Astrocyte of the spinal cord (primary cell): ENCODE data around the gene TEX53.

Experiments used
- DNase-seq: peaks from one replicate; pipeline ENCODE4 v3.0.0; 2011; ENCODE audit warnings: low read depth, low spot score
- H3K4me3 ChIP-seq: 2 replicates; pipeline ENCODE4 v1.5.1; 2011; ENCODE audit warnings: low read depth, mild to moderate bottlenecking, low read length, moderate library complexity
- CTCF ChIP-seq: IDR thresholded peaks from 2 replicates; pipeline ENCODE4 v1.5.1; 2012; ENCODE audit warnings: low read depth, mild to moderate bottlenecking, low read length, inconsistent platforms
- in situ Hi-C: cut with HindIII; loops from 2 replicates; pipeline ENCODE4 v1.10.0; 2017; ENCODE audit warnings: low sequenced_read_pairs

The TEX53 gene

DNA sequence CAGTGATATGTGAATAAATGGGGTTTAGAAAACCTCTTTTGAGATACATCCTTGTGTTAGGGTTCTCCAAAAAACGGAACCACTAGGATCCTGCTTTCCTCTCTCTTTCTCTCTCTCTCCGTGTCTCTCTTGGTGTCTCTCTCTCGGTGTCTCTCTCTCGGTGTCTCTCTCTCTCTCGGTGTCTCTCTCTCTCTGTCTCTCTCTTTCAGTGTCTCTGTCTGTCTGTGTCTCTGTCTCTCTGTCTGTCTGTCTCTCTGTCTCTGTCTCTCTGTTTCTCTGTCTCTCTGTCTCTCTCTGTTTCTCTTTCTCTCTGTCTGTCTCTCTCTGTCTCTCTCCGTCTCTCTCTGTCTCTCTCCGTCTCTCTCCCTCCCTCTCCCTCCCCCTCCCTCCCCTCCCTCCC, 32.2 kb upstream of the TEX53 start:
- TF ChIP-seq CTCF = no peak

DNA sequence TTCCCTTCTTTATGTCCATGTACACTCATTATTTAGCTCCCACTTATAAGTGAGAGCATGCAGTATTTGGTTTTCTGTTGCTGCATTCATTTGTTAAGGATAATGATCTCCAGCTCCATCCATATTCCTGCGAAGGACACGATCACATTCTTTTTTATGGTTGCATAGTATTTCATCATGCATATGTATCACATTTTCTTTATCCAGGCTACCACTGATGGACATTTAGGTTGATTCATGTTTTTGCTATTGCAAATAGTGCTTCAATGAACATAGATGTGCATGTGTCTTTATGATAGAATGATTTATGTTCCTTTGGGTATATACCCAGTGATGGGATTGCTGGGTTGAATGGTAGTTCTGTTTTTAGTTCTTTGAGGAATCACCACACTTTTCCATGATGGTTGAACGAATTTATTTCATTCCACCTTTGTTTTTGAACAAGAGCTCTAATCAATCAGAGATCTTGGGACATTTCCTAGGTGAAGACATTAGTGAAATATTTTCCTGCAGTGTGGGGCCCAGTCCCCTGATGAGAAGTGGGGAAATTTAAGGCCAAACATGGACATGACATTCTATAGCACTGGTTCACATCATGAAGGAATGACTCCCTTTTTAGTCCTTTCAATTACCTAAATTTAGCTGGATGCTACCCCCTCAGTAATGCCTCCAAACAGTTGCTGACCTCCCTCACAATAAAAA, 31.5 kb upstream of the TEX53 start:
- no peak overlapping the region for H3K4me3 ChIP-seq
- TF ChIP-seq CTCF = no peak
- in situ Hi-C loops = no loop called here
- no peak for DNase-seq

More for the DNA sequence above, 32.2 kb upstream of the TEX53 start:
- H3K4me3 ChIP-seq = no peak overlapping the region
- in situ Hi-C loops = no loop called here
- DNase-seq = no peak

- no peak for TF ChIP-seq CTCF
- in situ Hi-C loops = no loop called here
- H3K4me3 ChIP-seq = no peak overlapping the region
- DNase-seq = no peak
These were observed 30.8 kb upstream of the TEX53 start for GRCh38 chr9:114688379-114688778.

DNA sequence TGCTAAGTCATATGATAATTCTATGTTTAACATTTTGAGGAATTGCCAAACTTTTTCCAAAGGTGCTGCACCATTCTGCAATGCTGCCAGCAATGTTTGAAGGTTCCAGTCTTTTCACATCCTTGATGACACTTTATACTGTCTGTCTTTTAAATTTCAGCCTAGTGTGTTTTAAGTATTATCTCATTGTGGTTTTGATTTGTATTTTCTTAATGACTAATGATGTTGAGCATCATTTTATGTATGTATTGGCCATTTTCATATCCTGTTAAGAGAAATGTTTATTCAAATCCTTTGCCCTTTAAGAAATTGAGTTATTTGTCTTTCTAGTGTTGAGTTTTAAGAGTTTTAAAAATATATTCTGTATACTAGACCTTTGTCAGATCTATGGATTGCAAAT, 29.4 kb upstream of the TEX53 start:
- no peak for TF ChIP-seq CTCF
- no peak overlapping the region for H3K4me3 ChIP-seq
- peak; percentile 69 for DNase-seq
- in situ Hi-C loops = no loop called here

- TF ChIP-seq CTCF = no peak
These were observed 28.3 kb upstream of the TEX53 start for GRCh38 chr9:114685951-114686350.

DNA sequence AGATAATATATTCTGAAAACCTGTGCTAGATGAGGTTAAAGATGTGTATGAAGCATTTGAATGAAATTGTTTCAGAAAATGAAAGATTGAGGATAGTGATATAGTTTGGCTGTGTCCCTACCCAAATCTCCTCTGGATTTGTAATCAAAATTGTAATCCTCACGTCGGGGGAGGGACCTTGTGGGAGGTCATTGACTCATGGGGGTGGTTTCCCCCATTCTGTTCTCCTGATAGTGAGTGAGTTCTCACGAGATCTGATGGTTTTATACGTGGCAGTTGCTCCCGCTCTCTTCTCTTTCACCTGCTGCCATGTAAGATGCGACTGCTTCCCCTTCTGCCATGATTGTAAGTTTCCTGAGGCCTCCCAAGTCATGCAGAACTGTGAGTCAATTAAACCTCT, 26.4 kb upstream of the TEX53 start:
- in situ Hi-C loops = no loop called here
- no peak for TF ChIP-seq CTCF
- no peak overlapping the region for H3K4me3 ChIP-seq
- no peak for DNase-seq

More at GRCh38 chr9:114685951-114686350, 28.3 kb upstream of the TEX53 start:
- no peak for DNase-seq
- no peak overlapping the region for H3K4me3 ChIP-seq
- in situ Hi-C loops = no loop called here
